Ammon's horn (tissue), 1 donor: ENCODE results near the gene PTGS1.
A peak's percentile ranks its signal among the peaks of the same experiment; 100 is the strongest.
"Not testable (repeated sequence)": the region's sequence is repeated elsewhere in the genome, so short reads cannot be mapped to it uniquely, and the experiment has no call there.

ENCODE experiments used
- DNase-seq: peaks from one replicate; pipeline ENCODE4 v3.0.0-alpha.2; 2016; ENCODE audit warnings: low spot score

PTGS1 gene

DNA sequence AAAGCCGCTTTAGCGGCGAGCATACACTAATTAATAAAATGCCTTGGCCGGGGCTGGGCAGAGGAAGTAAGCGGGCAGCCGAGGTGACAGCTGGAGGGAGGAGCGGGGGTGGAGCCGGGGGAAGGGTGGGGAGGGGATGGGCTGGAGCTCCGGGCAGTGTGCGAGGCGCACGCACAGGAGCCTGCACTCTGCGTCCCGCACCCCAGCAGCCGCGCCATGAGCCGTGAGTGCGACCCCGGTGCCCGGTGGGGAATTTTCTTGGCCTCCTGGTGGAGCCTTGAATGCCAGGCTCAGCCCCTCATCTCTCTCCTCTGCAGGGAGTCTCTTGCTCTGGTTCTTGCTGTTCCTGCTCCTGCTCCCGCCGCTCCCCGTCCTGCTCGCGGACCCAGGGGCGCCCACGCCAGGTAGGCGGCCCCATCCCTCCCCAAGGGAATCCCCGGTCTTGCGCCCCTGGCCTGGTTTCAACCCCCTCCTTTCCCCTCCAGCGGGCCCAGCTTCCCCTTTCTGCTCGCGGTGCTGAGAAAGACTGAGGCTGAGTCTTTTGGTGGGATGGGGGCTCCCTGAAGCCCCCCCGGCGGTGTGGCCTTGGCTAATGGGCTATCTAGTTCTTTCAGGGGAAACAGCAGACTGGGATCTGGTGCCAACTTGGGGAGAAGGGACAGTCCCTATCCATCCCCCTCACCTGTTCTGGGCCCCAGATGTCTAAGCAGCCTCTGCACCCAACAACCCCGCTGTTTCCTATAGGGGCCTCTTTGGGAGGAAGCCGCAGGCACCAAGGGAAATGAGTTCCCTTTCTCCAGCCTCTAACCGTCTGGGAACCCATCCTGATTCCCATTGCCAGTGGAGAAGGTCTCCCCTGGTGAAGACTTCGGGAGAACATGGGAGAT, at the start of gene PTGS1:
PTGS1 (plus strand) TSS at position 156 of the 887 bp plus-strand sequence; CDS start at position 217, 61 bp downstream.
- no peak for DNase-seq

DNA sequence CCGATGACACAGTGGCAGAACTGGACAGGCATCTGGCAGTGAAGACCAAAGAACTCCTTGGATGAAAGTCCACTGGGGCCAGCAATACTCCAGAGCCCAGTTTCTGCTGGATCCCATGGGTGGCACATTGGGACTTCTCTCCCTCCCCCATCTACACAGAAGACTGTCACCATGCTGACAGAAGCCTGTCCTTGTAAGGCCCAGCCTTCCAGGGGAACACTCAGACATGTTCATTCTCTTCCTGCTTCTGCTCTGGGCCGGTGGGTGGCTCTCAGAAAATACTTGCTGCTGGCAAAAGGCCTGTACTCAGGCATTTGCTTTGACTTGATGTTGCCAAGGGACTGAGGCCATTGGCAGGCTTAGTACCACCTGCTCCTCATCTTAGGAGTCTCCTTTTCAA, 48.3 kb upstream of the PTGS1 start:
- no peak for DNase-seq

DNA sequence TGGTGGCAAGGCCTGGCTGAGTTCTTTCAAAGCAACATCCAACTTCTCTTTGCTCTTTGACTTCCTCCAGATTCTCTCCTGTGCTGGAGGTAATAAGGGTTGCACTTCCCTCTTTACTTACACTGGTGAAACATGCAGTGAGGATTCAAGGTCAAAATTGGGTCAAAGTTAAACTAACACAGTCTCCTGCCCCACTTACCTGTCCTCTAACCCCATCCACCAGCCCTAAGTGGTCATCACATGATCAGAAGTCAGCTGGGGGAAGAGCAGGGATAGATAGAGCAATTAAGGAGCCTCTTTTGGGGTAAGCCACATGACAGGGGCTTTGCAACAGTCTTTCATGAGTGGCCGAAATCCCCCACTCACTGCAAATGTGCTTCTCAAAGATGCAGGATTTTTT, 46.2 kb upstream of the PTGS1 start:
- not testable (repeated sequence) for DNase-seq

DNA sequence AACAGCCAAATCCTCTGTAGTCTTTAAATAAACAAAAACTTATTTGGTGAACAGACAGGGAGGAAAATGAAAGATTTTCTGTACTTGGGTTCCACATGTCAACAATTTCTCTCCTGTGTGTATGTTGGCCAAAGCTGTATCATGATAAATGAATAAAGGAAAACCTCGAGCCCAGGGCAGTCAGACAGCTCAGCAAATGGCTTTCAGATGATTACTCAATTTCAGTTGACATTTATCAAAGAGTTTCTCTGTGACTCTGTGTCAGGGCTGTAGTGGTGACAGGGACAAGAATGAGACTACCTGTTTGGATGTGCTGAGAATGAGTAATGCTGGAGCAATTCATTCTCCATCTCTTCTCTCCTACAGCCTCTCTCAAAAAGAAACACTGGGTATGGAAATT, 45.7 kb upstream of the PTGS1 start:
- no peak for DNase-seq

DNA sequence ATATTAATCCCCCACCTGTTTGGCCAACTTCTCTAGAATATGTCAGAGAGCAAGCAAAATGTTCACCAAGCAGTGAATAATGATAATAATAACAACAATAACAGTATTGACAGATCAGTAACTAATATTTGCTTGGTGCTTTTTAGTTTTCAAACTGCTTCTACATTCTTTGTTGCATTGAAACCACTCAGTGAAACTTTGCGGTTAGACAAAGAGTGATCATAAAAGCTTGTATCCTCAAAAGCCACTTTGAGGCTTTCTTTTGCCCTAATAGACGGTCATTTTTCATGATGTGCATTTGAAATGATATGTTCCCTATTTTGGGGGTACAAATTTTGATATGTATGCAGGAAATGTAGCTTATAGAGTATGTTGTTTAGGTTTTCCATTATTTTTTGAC, 43.6 kb upstream of the PTGS1 start:
- no peak for DNase-seq

DNA sequence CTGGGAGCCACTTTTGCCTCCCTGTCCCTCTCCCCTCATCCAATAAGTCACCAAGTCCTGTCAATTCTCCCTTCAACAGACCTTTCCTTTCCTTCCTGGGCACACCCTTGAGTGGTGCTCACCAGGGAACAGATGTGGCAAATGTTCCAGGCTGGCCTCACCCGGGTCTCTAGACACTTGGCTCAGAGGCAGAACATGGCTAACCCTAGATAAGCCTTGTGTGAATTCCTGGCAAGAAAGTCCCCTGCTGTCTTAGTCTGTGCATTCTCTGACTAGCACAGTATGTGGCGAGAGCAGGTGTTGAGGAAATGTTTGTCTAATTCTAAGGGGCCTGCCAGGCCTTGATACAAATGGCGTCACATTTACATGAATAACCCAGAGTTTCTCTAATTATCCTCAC, 41.2 kb upstream of the PTGS1 start:
- DNase-seq: no peak

DNA sequence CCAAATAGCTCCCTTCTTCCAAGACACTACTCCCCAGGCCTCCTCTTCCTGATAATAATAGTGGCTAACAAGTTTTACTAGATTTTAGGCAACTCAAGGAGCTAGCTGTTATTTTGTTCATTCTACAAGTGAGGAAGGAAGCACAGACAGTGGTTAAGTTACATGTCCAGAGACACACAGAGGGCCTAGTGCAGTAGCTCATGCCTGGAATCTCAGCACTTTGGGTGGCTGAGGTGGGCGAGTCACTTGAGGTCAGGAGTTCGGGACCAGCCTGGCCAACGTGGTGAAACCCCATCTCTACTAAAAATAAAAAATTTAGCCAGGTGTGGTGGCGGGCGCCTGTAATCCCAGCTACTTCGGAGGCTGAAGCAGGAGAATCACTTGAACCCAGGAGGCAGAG, 40.4 kb upstream of the PTGS1 start:
- not testable (repeated sequence) for DNase-seq

DNA sequence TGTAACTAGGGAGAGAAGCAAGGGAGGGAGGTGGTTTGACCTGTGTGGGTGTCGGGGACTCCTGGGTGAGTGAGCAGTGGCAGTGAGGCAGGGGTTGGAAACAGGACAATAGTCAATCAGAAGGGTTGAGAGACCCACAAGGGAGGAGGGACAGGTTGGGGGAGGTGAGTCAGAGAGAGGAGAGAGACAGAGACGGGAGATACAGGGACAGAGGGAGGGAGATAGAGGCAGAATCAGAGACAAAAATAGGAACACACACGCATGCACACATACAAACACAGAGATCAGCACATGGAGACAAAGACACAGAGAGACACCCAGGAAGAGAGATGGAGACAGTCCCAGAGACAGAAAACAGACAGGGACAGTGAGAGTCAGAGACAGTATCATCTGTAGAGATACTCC, 39.3 kb upstream of the PTGS1 start:
- no peak for DNase-seq

DNA sequence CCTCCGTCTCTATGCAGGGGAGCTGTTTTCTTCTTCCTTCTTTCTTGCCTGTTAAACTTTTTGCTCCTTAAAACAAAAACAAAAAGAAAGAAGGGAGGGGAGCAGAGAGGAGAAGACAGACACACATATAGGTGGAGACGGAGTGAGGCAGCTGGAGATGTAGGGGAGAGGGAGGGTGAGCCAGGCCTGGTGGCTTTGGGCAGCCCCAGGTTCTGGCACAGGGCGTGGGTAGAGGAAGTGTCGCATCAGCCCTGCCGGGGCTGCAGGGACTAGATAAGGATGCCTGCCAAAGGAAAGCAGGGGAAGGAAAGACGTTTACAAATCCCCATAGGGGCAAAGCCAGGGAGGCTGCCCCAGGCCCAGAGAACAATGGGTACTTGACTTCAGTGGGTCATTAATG, 38.7 kb upstream of the PTGS1 start:
- DNase-seq: no peak

DNA sequence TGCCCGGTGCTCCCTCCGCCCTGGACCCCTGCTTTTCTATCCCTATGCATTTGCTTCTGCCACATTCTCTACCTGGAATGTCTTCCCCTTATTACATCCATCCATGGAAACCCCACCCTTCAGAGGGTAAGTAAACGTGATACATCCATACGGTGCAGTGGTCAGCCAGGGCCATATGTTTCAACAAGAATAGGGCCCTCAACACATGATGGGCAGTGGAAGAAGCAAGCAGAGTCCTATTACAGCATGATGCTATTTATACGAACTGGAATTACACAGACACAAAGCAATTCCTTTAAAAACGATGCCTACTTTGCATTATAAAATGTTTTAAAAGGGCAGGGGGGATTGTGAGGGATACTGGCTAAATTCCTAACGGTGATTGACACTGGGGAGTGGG, 38.2 kb upstream of the PTGS1 start:
- DNase-seq: no peak

DNA sequence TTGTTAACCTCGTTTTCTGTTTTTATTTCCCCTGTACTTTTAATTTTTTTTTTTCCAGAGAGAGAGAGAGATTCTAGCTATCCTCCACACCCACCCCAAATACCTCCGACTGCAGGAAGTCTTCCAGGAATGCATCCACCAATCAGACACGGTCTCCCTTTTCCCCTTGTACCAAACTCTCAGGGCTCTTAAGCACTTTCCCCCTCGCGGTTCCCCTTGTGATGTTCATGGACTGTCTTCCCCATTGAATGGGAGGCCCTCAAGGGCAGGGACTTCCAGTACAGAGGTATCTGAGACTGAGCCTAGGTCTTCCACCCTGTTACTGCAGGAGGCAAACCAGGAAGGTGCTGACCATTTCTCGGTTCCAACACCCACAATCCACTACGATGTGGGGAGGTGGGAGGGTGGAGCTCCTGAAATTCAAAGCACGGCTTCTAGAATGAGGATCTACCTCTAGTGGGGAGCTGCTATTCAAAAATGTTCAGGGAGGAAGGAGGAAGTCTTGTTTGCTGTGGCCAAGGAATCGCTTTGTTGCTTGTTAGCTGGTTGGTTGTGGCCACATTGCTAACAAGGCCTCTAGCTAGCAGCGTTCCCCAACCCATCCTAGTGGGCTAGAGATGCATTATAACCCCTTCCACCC, 37.5 kb upstream of the PTGS1 start:
- DNase-seq: no peak

DNA sequence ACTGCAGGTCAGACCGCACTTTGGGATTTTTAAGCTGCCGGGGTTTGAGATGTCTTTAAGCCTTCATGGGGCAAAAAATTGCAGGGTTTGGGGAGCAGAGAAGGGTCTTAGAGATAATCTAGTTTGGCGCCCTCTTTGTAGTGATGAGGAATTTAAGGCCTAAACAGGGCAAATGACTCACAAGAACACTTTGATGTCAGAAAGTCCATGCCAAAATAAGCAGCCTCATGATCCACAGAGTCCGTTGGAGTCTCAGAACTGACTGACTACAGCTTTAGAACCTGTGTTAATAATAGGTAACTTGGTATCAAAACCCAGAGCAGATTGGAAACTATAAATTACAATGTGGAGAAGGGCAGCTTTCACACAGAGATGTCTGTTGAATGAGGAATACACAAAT, 35.9 kb upstream of the PTGS1 start:
- DNase-seq: no peak

DNA sequence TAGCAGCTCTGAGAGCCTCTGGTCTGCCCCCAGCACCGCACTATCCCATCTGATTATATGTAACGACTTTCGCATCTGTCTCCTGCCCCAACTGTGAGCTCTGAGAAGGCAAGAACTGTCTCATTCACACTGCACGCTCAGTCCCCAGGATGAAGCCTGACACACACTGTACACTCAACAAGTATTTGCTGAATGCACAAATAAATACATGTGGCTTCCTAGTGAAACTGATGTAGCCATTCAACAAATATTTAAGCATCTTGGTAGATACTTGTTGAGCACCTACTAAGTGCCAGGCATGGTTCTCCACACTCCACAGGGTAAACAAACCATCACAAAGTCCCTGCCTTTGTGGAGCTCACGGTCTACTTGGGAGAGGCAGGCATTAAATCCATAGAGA, 34.6 kb upstream of the PTGS1 start:
- no peak for DNase-seq

DNA sequence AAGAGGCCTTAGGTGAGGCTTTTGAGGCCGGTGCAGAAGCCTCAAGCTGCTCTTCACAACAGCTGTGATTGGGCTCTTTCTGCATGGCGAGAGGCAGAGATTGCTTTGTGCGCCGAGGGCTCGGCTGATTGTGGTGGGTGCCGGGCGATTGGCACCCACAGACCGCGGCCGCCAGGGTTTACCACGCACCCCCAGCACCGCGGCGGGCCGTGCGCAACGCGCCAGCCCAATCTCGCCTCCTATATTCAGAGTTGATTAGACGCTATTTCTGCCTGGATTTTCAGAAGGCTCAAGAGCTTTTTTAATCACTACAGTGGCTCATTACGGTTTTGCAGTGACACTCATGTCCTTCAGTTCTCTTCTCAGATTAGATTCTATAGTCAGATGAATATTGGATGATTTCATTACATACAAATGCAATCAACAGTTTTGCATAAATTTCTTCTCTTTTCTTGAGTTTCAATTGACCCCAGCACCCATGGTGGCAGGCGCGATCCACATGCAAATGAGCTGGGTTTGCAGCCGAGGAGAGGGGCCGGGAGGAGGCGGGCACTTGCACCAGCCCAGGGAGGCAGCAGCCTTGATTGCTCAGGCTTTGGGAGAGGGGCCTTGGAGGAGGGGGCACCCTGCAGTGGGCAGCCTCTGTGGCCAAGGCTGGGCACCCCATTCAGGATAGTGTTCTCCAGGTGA, 33.8 kb upstream of the PTGS1 start:
- DNase-seq: no peak

DNA sequence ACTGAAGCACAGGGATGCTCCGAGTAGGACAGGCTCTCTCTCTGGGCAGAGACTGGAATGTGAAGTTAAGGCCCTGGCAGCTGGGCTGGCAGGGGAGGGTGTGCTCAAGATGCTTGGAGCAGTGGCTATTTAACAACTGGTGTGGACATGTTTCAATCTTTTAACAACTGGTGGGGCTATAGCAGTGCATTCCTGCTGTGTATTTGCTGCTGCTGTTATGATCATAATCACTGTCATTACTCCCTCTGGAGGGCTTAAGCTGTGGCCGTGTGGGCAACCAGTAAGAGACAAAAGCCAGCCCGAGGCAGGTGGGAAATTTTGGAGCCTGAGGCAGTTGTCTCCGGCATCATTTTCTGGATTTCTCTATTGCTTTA, 33.3 kb upstream of the PTGS1 start:
- no peak for DNase-seq

DNA sequence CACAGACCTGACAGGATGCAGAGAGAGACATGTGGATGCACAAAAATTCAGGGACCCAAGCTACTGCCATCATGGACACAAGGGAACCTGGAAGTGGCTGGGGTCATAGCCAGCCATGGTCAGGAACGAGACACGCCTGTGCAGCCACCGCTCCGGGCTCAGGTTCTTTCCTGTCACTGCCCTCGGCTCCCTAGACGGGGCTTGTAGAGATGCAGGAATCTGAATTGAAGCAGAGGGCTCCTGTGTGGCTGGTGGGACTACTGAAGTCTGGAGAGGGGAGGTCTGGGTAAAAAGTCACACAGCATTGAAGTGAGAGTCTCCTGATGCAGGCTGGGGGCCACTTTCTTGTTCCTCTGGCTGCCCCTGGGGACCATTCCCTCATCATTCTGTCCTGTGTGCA, 32.3 kb upstream of the PTGS1 start:
- no peak for DNase-seq

DNA sequence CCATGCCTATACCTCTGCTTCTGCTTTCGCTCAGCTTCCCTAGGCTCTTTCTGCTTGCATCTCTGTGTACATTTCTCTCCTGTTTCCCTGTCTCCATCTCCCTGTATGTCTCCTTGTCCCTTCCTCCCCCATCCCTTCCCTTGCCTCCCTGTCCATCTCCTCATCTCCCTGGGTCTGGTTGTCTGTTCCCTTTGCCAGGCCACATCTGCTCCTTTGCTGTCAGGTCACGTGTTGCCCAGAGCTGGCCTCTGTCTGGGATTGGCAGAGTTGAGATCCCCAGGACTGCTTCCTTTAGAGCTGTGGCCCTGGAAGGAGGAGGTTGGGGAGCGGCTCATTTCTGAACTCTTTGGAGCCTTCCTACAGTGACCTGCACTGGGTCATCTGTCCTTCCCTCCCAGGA, 31.8 kb upstream of the PTGS1 start:
- DNase-seq: peak; percentile 57

DNA sequence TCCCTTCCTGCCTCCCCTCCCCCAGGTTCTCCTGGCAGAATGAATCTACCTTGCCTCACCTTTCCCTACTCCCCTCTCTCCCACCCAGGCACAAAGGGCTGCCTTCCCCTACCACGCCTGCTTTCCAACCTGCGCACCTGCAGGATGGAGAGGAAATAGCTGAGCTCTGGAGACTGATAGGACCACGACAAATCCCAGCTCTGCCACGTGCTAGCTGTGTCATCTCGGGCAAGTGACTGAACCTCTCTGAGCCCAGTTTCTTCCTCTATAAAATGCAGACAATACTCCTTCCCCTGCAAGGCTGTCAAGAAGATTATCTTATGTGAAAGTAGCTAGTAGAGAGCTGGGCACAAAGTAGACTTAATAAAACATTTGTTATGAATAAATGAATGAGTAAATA, 31.2 kb upstream of the PTGS1 start:
- no peak for DNase-seq

DNA sequence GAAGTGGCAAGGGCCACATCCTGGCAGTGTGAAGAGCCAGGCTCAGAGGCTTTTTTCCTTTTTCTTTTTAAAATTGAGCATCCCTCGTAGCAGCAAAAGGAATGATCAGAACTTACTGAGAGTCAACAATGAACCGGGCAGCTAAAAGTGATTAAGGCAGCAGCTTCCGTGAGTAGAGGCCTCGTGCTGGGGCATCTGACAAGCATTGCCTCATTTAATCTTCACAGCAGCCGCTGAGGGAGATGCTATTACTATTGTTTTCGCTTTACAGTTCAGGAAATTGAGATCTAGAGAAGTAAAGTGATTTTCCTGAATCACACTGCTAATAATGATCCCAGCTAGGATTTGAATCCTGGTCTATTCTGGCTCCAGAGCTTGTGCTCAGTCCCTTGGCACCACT, 30.7 kb upstream of the PTGS1 start:
- no peak for DNase-seq

DNA sequence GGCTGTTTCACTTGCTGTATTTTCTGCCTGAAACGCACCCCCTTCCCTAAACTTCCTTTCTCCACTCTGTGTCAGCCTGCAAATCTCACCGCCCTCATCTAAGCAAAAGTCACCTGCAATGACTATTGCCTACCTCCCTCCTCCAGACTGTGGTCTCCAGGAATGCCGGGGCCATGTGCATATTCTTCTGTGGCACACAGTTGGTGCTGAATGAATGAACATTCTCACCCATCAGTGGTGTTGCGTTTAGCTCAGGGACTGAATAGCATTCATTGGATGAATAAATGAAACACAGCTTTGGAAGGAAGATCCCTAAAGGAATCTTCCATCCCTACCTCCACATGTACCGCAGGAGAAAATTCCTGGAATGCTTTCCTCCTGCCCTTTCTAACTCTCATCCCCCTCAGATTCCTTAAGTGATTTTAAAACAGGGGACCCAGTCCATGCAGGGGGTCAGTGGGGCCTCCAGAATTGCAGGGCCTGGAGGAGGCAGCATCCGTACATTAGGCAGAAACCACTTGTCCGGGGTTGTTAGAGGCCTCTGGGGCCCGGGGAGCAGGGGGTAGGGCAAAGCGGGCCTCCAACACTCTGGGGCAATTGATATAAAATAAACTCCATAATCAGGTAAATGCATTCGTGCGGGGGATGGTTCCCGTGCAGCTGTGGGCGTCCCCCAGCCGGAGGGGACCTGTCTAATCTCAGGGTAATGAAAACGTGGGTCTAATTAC, 28.3 kb upstream of the PTGS1 start:
- no peak for DNase-seq

DNA sequence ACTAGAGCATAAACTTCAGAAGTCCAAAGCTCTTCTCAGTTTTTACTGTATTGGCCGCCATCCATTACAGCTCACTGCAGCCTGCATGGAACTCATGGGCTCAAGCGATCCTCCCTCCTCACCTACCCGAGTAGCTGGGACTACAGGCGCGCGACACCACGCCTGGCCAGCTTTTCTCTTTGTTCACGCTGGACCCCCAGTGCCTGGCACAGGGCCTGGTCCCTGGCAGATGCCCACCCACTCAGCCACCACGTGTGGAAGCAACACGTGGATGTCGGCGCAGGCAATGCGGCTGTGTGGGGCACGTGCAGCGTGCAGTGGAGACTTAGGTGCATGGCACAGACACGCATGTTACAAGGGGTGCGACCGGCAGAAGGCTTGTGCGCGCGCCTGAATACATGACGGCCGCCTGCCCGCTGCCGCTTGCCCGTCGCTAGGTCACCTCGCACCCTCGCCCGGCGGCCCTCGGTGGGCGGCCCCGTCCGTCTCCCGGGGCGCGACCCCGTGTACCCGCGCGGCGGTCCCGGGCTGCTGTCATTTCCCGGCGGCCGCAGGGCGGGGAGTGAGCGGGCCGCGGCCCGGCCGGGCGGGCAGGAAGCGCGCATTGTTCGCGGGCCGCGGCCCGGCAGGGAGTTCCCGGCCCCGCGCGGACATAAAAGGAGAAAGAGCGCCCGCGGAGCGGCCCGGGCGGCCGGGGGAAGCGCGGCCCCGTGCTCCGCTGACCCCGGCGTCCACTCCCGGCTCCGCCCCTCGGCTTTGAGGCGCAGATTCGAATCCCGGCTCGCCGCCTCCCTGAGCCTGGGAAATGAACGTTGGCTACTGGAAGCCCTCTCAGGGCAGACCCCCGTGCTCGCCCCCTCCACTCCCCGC, 24.1 kb upstream of the PTGS1 start:
- peak; percentile 28 for DNase-seq
